ENCODE measurements around the gene MMD.

- TF ChIP-seq POLR2A (IDR thresholded peaks at IDR 0.05; ENCODE audit: low read depth, low read length) (no peak), TAF1 (IDR thresholded peaks at IDR 0.05; ENCODE audit: low read depth, low read length) (no peak), SPI1 (IDR thresholded peaks at IDR 0.05; ENCODE audit: low read depth, low read length) (no peak)
Measured at GRCh38 chr17:55394357-55395021, 27.1 kb downstream of the MMD start.
